OCI-LY3 (cell line): ENCODE results near the gene RPE65.
"Not testable (repeated sequence)": the region's sequence is repeated elsewhere in the genome, so short reads cannot be mapped to it uniquely, and the experiment has no call there.

Experiments used
- H2AFZ ChIP-seq: fragments of 200-600, 300-600 bp; shearing (Covaris generic); 2 replicates; pipeline ENCODE4 v1.6.0; 2014; ENCODE audit warnings: antibody characterized with exemption, low read depth, low read length
- H3K27ac ChIP-seq: fragments of 200-600, 300-600 bp; sonication (generic); 2 replicates; pipeline ENCODE4 v1.5.1; 2014; ENCODE audit warnings: mild to moderate bottlenecking, low read length, moderate library complexity, mixed read lengths
- H3K27me3 ChIP-seq: fragments of 200-600, 300-600 bp; sonication (generic); 2 replicates; pipeline ENCODE4 v1.6.1; 2014; ENCODE audit warnings: low read depth, low read length, mixed read lengths
- H3K36me3 ChIP-seq: fragments of 200-600, 300-600 bp; sonication (generic); replicated peaks from 2 replicates; pipeline ENCODE3; 2014; ENCODE audit warnings: low read depth, low read length, mixed read lengths
- H3K4me1 ChIP-seq: fragments of 300-600, 200-600 bp; sonication (generic); 2 replicates; pipeline ENCODE4 v1.6.1; 2014; ENCODE audit warnings: low read length, mixed read lengths
- H3K4me2 ChIP-seq: fragments of 200-600, 300-600 bp; sonication (generic); 2 replicates; pipeline ENCODE4 v1.6.1; 2014; ENCODE audit warnings: low read length, mixed read lengths
- H3K4me3 ChIP-seq: fragments of 300-600, 200-600 bp; sonication (generic); 2 replicates; pipeline ENCODE4 v1.5.1; 2014; ENCODE audit warnings: antibody characterized with exemption, mild to moderate bottlenecking, low read length, moderate library complexity
- H3K79me2 ChIP-seq: fragments of 300-600, 200-600 bp; shearing (Covaris generic); 2 replicates; pipeline ENCODE4 v1.6.1; 2014; ENCODE audit warnings: mild to moderate bottlenecking, low read length, mixed read lengths
- H3K9ac ChIP-seq: fragments of 300-600, 200-600 bp; shearing (Covaris generic); 2 replicates; pipeline ENCODE4 v1.6.0; 2014; ENCODE audit warnings: mild to moderate bottlenecking, low read length, moderate library complexity
- H3K9me3 ChIP-seq: fragments of 200-600, 300-600 bp; shearing (Covaris generic); 2 replicates; pipeline ENCODE4 v1.6.1; 2014; ENCODE audit warnings: low read length, mixed read lengths; ENCODE audit not compliant: insufficient read depth
- H4K20me1 ChIP-seq: fragments of 200-600, 300-600 bp; sonication (generic); 2 replicates; pipeline ENCODE4 v1.6.1; 2016; ENCODE audit warnings: low read length, mixed read lengths; ENCODE audit not compliant: insufficient read depth
- EZH2phosphoT487 ChIP-seq: fragments of 200-600 bp; shearing (Covaris generic); IDR thresholded peaks from 2 replicates; pipeline ENCODE4 v1.6.1; 2018; ENCODE audit warnings: antibody characterized with exemption, mixed run types, low read depth
- TF ChIP-seq, protein P1 (sequence below): fragments of 200-600, 300-600 bp; sonication (generic); IDR thresholded peaks from 2 replicates; pipeline ENCODE4 v1.5.1; 2014; ENCODE audit warnings: antibody characterized with exemption, low read length, low read depth

Gene RPE65

GRCh38 chr1:68495532-68495931 lies 45.8 kb upstream of the RPE65 start:
- Histone ChIP-seq H3K4me1 (peaks cover 13% of the 10 kb centered on the region), H3K27me3 (no peaks in the 10 kb centered on the region), H2AFZ (0 out of 2 replicates have a peak overlapping the region, but pooled peaks have one; percentile 73), H3K4me2 (peak overlapping the region; percentile 87), H4K20me1 (no peaks in the 10 kb centered on the region), H3K27ac (peak overlapping the region; percentile 65; the same call in 1 of the 2 replicates), H3K9me3 (no peaks in the 10 kb centered on the region), H3K9ac (peak overlapping the region; percentile 95), H3K79me2 (peaks cover 49% of the 10 kb centered on the region), H3K4me3 (peak overlapping the region; percentile 94), H3K36me3 (peaks cover 13% of the 10 kb centered on the region)
- TF ChIP-seq, protein P1, sequence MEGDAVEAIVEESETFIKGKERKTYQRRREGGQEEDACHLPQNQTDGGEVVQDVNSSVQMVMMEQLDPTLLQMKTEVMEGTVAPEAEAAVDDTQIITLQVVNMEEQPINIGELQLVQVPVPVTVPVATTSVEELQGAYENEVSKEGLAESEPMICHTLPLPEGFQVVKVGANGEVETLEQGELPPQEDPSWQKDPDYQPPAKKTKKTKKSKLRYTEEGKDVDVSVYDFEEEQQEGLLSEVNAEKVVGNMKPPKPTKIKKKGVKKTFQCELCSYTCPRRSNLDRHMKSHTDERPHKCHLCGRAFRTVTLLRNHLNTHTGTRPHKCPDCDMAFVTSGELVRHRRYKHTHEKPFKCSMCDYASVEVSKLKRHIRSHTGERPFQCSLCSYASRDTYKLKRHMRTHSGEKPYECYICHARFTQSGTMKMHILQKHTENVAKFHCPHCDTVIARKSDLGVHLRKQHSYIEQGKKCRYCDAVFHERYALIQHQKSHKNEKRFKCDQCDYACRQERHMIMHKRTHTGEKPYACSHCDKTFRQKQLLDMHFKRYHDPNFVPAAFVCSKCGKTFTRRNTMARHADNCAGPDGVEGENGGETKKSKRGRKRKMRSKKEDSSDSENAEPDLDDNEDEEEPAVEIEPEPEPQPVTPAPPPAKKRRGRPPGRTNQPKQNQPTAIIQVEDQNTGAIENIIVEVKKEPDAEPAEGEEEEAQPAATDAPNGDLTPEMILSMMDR, result no peak
- TF ChIP-seq EZH2phosphoT487, result no peak

DNA sequence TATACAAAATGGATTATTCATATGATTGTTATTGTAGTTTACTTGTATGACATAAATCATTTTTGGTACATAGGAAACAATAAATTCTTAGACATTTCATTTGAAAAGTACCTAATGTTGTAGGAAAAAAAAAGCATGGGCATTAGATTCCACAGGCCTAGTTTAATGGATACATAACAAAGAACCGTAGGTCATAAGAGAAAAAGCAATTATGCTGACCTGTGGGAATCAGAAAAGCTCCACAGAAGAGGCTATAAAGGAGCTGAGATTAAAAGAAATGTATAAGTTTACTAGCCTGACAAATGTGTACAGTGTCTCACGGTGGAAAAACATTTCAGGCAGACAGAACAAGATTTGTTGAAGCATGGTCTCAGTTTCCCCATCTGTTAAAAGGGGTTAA lies 43.4 kb upstream of the RPE65 start:
- H3K9ac ChIP-seq, result no peak overlapping the region

DNA sequence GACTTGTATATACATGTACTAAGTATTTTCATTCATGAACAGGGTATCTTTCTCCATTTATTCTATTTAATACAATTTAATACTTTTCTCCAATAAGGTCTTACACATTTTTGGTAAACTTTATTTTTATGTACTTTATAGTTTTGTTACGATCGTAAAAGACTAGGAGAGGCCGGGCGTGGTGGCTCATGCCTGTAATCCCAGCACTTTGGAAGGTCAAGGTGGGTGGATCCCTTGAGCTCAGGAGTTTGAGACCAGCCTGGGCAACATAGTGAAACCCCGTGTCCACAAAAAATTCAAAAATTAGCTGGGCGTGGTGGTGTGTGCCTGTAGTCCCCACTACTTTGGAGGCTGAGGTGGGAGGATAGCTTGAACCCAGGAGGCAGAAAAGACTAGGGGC lies 42.5 kb upstream of the RPE65 start:
- peaks cover 55% of the 10 kb centered on the region for H3K79me2 ChIP-seq
- H2AFZ ChIP-seq, H3K9ac ChIP-seq, H3K9me3 ChIP-seq, H4K20me1 ChIP-seq, H3K4me1 ChIP-seq, H3K27me3 ChIP-seq, H3K27ac ChIP-seq, H3K4me2 ChIP-seq, H3K4me3 ChIP-seq: not testable (repeated sequence)
- H3K36me3 ChIP-seq, result peaks cover 16% of the 10 kb centered on the region

More for the DNA sequence above, 43.4 kb upstream of the RPE65 start:
- Histone ChIP-seq H3K9me3 (no peaks in the 10 kb centered on the region), H3K4me1 (peaks cover 13% of the 10 kb centered on the region), H3K4me2 (no peak overlapping the region), H4K20me1 (no peaks in the 10 kb centered on the region), H3K36me3 (peaks cover 15% of the 10 kb centered on the region), H3K79me2 (peaks cover 55% of the 10 kb centered on the region), H2AFZ (no peak overlapping the region), H3K27me3 (no peaks in the 10 kb centered on the region), H3K4me3 (no peak overlapping the region), H3K27ac (no peak overlapping the region)
- no peak for TF ChIP-seq EZH2phosphoT487
- TF ChIP-seq, protein P1, result no peak

GRCh38 chr1:68490046-68490651 lies 40.4 kb upstream of the RPE65 start:
- Histone ChIP-seq H3K27ac (no peak overlapping the region), H3K4me1 (peaks cover 1% of the 10 kb centered on the region), H3K4me3 (no peak overlapping the region), H3K9ac (no peak overlapping the region), H3K9me3 (no peaks in the 10 kb centered on the region), H2AFZ (no peak overlapping the region), H4K20me1 (no peaks in the 10 kb centered on the region), H3K4me2 (no peak overlapping the region), H3K27me3 (no peaks in the 10 kb centered on the region), H3K36me3 (peaks cover 18% of the 10 kb centered on the region), H3K79me2 (peaks cover 38% of the 10 kb centered on the region)
- no peak for TF ChIP-seq EZH2phosphoT487
- TF ChIP-seq, protein P1, result no peak
